GM19239 (cell line): ENCODE measurements around the gene SSBP4.

Experiments
- DNase-seq: peaks from one replicate; pipeline ENCODE4 v3.0.0; 2011; ENCODE audit warnings: low spot score; ENCODE audit not compliant: insufficient read length
- FAIRE-seq: peaks from 2 replicates; lab custom pipeline; 2011; peaks lifted over from hg19 to GRCh38; lab: Jason Lieb, UNC

SSBP4 gene

DNA sequence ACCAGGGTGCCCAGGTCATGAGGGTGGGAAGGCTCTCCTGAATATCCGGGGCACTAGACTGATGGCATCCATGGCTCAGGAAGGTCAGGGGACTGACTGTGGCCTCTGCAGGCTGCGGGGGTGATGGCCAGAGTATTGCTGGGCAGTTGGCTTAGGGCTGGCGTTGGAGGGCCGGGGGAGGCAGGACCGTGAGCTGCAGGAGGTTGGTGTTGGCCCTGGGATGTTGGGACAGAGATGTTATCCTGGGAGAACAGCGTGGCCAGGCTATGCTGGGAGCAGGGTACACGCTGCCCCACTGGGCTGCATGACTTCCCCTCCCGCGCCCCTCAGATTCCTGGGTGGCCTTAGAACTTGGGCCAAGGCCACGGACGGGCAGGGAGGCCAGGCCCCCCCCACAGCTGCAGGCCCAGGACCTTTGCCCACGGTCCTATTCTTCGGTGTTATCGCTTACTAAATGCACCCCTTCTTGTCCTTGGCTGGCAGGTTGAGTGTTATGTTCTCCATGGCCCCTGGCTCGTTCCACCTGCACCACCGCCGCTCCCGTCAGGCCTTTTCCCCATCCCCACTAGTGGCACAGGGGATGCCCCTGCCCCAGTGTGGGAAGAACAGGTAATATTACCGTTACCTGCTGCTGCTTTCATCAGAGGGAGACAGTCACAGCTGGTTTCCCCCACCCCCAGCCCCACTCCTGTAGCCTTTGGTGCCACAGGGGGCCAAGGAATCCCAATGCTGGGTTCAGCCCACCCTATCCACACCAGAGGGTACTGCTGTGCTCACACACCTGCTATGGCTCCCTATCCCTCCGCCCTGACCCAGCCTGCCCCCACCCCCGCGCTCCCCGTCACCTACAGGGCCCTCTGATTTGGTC is 22.0 kb downstream of the SSBP4 start:
- FAIRE-seq = no peak

DNA sequence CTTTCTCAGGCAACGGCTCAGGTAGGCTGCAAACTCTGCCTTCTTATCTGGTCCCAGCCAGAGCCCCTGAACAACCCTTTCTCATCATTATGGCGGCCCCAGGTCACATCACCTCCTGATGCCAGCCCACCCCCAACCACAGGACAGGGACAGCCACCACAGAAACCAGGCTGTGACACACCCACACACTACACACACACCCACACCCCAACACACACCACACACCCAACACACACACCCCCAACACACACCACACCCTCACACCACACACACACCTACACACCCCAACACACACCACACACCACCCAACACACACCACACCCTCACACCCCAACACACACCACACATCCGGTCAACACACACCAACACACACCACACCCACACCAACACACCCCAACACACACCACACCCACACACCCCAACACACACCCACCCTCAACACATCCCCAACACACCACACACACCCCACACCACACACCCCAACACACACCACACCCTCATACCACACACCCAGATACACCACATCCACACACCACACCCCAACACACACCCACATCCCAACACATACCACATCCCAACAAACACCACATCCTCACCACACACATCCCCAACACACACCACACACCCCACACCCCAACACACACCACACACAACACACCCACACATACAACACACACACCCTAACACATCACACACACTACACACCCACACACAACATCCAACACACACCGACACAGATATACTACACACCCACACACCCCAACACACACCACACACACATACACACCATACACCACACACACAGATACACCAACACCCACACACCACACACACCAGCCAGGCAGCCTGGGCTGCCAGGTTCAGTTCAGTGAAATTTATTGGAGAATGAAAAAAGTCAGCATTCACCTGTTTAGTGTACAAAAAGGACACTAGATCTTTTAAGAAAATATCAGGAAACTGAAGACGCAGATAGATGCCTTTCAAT is 22.9 kb downstream of the SSBP4 start:
- no peak for FAIRE-seq
- DNase-seq = no peak

More for the DNA sequence above, 22.0 kb downstream of the SSBP4 start:
- no peak for DNase-seq

DNA sequence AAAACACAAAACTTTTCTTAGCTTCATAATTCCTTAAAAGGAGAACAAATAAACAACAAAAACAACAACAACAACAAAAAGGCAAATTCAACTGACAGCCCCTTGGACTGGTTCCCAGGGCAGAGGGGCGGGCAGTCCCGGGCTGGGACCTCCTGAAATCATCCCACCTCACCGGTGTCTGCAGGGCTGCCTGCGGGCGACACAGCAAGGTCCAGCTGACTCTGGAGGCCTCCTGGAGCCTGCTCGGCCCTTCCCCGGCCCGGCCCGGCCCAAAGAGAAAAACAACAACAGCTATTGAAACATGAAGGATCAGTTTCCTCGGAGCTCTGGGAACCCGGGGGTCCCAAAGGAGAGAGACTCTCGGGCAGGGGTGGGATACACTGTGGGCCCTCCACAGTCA is 23.7 kb downstream of the SSBP4 start:
- no peak for FAIRE-seq
- DNase-seq = no peak

DNA sequence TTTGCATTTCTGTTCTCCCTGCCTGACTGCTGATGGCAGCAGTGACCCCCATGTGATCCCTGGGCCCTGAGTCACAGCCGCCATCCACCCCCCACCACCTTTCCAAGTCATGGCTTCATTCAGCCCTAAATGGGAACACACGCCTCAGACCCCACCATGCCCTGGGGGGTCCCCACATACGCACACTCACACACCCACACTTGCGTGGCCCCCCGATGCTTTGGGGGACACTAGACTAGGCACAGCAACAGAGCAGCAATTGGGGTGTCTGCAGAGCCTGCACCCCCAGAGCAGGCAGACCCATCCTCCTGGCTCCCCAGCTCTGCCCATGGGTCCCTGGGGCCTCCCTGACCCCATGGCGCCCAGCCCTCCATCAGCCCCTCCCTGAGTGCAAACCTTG is 24.2 kb downstream of the SSBP4 start:
- FAIRE-seq (no peak), DNase-seq (no peak)

DNA sequence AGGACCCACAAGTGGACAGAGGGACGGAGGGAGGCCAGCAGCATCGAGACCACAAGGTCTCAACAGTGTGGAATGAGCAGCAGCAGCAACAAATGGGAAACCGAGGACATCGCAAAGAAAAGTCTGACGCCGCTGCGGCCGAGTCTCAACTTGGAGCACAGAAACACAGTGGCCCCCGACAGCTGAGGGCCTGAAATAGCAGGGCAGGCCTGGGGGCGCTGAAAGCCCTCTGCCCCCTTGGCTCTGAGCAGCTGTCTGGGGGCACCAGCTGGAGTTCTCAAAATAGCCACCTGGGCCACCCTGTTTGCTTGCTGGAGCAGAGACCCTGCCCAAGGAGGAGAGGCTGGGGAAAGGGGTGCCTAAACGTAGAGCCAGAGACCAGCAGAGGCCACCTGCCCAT is 24.6 kb downstream of the SSBP4 start:
- DNase-seq = no peak
- no peak for FAIRE-seq

DNA sequence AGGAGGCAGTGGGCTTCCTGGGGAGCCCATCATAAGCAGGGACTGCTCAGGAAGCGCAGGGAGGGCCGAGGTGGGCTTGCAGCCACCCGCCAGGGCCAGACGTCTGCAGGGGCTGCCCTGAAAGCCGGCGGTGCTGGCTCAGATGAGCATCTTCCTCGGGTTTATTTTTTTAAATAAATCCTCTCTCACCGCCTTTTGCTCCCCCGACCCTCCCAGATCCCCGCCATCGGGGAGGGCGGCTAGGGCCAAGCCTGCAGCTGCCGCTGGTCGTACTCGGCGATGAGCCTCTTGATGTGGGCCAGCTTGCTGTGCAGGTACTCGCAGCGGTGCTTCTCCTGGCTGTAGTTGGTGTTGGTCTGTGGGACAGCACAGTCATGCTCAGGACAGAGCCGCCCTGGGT is 25.3 kb downstream of the SSBP4 start:
- no peak for DNase-seq
- FAIRE-seq = no peak

DNA sequence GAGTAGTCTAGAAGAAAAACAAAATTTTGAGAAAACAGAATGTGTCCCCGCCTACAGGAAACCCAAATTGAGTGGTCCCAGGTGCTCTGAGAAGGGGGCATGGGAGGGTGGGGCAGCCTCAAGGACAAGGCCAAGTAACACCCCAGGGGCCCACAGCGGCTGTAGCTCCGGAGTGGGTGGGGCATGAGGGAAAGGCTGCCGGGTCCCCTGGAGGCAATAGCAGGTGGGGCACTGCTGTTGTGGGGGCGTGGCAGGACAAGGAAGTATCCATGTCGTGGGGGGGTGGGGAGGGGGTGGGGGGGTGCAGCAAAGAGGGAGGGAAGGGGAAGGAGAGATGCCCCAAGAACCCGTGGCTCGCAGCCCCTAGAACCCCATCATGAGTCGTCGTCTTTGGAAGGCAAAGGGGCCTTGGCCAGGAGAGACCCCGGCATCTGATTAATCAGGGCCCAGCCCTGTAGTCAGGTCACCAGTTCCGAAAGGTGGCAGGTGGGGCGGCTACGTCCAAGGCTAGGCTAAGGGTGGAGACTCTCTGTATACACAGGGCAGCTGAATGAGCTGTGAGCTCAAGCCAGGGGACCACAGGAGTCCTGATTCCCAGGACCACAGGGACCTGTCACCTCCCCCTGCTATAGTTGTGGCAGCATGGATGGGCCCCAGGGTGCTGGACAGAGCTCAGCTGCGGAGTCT is 26.2 kb downstream of the SSBP4 start:
- DNase-seq (no peak), FAIRE-seq (no peak)

DNA sequence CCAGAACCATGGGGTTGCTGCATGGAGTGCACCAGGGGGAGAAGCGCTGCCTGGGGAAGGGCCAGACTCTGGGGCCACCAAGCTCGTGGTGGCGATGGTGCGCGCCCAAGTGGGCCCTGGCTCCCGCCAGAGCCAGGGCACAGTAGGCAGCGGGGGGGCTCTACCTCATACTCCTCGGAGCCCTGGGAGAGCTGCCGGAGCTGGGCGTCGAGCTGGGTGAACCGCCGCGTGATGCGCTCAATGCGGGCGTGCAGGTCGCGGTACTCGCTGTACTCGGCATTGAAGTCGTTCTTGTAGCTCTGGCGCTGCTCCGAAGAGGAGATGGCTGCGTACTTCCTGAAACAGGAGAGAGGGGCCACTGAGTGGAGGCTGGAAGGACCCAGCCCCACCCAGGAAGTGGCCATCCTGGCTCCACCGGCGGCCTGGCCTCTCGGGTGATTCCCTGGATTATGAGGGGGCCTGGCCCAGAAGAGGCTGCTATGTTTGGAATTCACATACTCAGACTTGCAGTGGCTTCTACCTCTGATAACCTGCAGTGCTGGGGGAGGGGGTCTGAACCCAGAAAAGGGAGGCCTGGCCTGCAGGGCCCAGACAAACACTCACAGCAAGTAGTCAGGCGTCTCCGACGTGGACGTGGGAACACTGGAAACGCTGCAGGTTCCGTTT is 27.1 kb downstream of the SSBP4 start:
- FAIRE-seq (no peak), DNase-seq (no peak)

DNA sequence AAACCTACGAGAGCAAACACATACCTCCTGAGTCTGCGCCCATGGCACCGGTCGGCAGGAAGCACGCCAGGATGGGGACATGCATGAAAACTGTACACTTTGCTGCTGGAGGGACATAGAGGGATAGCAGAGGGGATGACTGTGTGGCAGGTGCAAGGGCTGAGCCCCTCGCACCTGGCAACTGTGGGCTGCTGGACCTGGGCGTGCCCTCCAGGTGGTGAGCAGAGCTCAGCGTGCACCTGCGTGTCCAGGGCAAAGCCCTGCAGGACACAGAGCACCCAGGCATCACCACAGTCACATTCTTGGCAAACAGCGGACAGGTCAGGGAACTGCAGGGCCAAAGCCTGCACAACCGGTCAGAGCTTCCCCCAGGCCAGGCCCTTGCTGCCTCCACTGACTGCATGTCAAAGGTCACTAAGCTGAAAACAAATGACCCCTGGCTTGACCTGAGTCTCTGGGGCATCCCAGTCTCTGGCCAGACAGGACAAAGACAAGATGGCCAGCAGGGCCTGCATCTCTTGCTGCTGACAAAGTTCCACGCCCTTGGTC is 27.7 kb downstream of the SSBP4 start:
- no peak for FAIRE-seq
- DNase-seq = no peak

DNA sequence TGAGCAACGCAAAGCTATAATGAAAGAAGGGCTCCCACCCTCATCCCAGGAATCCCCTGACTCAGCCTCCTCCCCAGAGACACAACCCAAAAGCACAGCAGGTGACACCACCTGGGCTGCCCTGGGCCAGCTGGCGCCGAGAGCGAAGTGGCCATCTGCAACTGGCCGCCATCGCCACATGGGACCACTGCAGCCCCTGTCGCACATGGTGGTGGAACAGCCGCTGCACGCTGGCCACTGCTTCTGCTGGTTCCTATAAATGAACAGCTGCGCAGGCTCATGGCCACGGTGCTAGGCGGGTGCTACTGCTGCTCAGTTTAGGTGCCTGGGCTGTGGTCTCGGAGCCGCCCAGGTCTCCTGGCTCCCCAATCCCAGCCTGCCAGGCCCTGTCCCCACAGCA is 30.4 kb downstream of the SSBP4 start:
- DNase-seq = no peak
- no peak for FAIRE-seq

DNA sequence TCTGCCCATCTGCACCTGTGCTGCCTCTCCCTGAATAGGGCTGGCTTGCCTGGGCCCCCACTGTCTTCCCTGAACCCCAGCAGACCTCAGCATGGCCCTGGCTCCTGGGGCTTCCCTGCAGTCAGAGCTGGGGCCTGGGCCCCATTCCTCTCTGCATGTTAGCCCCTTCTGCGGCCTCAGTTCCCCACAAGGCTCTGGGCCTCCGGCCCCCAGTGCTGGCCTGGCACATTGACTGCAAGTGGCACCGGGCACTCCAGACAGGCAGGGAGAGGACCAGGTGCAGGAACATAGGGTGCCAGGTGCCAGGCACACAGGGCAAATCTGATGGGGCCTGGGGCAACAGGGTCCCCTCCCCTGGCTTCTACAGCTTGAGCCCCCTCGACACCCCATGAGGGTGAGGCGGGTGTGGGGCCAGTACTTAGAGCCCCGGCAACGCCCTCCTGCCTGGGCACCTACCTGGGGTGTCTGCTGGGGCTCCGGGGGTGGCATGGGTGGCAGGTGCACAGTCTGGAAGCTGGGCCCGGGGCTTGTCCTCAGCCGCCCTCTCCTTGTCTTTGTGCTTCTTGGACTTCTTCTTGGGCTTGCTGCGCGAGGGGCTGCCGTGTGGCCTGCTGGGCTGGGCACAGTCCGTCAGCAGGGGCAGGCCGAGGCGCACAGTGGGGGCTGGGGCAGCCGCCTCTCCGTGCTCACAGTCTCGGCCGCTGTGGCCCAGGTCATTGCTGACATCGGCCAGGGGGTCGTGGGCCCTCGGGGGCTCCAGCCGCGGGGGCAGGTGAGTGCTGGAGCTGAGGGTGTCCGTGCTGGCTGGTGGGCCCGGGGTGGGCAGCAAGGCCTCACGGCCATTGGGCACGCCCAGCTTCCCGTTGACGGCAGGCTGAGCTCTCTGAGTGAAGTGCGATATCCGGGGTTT is 31.1 kb downstream of the SSBP4 start:
- no peak for FAIRE-seq

DNA sequence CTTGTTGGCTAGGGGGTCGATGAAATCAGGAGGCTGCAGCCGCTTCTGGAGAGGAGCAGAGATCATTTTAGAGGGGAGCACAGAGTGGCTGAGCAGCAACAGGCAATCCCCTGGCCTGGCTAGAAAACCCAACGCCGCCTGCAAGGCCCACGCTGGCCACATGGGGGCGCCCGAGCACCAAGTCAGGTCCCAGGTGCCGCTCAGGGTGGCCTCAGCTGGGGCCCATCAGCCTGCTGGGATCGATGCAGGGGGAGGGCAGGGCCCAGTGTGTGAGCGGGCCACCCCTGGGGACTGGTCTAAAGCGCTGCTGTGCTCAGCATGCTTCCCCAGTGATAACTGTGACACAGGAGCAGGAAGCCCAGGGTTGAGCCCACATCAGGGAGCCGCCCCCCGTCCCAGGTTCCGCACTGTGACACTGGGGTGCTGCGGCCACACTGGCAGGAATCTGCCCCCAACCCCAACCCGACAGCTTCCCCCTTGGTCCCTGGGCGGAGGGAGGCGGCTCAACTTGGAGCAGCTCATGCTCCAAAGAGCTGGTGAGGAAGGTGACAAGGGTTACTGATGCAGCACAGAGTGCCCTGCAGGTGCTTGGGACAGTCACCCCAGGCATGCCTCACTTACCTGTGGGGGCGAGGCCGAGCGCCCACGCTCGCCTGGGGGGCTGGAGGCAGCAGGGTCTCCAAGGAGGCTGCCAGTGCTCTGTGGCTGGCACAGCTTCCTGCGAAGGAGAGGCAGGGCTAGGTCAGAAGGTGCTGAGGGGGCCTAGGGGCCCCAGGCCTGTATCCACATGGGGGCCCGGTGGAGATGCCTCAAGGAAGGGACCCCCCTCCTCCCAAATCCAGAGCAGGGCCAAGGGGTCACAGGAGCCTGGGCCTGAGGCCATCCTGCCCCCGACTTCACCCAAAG is 32.0 kb downstream of the SSBP4 start:
- DNase-seq = peak; percentile 93
- FAIRE-seq = peak; percentile 84

More for the DNA sequence above, 31.1 kb downstream of the SSBP4 start:
- no peak for DNase-seq

DNA sequence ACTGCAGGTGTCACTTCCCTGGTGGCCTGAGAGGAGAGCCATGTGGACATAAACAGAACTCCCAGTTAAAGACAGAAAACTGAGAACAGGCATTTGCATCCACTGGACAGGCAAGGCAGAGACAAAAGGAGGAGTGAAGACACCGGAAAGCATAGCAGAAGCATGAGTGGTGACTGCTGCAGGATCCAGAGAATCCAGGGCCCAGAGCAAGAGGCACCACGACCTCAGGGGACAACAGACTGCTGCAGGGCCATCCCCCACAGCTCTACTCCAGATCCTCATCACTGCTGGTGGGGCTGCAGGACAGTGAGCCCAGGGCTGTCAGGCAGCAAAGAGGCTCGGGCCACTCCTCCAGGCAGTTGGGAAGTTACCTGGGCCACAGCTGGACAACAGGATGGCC is 33.2 kb downstream of the SSBP4 start:
- DNase-seq (no peak), FAIRE-seq (no peak)

DNA sequence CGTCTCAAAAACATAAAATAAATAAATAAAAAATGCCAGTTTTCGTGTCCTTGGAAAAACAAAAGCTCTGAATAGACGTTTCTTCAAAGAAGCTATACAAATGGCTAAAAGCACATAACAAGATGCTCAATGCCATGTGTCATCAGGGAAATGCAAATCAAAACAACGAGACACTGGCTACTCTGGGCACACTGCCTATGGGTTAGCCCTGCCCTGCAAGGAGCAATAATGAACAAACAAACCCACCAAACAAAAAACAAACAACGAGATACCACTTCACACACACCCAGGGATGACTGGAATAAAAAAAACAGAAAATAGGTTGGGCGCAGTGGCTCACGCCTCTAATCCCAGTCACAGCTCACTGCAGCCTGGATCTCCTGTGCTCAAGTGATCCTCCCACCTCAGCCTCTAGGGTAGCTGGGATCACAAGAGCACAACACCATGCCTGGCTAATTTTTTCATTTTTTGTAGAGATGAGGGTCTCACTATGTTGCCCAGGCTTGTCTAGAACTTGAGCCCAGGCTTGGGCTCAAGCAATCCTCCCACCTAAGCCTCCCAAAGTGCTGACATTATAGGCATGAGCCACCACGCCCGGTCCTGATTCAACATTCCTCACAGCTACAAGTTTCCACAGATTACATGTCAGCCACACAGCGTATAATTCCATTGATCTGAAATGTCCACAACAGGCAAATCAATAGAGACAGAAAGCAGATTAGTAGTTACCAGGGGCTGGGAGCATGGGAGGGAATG is 34.2 kb downstream of the SSBP4 start:
- FAIRE-seq (no peak), DNase-seq (no peak)

DNA sequence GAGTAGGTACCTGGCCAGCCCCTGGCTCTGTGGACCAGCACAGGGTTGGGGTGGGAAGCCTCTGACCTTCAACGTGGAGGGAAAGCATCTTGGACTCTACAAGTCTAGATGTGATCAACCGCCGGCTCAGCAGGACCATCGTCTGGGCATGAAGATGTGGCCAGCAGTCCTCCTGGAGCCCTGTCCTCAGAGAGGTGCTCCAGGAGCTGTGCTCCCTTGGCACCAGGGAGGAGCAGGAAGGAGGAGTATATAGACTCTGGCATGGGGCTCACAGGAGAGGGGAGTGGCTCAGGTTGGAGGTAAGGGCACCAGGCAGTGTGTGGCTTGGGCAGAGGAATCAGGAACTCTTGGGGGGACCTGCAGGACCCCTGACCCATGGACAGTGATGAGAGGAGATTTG is 37.1 kb downstream of the SSBP4 start:
- FAIRE-seq (no peak), DNase-seq (no peak)

DNA sequence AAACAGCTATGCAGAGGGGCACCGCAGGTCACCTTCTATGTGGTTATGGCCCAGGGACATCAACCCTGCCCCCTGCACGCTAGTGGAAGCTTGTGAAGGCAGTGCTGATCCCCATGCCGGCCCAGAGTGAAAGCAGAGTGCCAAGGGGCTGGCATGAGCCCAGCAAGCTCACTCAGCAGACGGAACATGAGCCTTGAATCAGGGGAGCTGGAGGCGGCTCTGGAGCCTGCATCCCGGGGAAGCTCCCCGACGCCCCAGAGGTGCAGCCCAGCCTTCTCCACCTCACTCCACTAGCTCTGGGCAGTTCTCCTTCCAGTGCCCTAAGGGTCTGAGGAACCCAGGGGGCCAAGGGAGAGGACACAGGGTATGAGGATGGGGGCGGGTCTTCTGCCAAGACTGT is 37.8 kb downstream of the SSBP4 start:
- DNase-seq (no peak), FAIRE-seq (no peak)
